GM19193 (cell line): ENCODE data around the gene FARP1.

Experiments
- POLR2A ChIP-seq: IDR thresholded peaks from 4 replicates; pipeline ENCODE4 v1.6.1; 2011; ENCODE audit not compliant: insufficient read depth, insufficient read length; ENCODE audit errors: extremely low read depth

FARP1 gene

DNA sequence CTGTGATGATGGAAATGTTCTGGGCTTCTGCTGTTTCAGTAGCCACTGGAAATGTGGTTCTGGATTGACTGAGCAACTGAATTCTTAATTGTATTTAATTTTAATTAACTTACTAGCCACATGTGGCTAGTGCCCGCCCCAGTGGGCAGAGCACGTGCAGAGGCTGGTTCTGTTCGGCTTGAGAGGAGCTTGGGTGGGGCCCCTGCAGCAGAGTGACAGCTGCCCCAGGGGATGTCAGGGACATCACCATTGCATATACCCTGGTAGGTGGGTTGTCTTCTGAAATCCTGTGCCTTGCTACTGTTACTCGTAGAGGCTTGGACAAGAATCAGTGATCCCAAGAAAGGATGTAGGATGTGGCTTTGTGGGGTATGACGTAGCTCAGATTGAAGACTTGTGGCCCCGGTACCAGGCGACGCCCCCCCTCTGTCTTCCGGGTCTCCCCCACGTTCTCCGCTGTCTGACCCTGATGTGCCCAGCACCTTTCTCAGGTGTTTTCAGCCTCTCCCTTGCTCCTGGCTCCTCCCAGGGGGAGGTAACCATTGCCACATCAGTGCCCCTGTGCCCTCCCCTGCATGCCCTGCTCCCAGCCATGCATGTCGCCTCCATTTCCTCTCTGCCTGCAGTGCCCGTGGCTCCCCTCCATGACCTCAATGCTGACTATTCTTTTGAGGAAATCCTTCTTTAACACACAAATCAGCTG is 136.7 kb downstream of the FARP1 start:
- no peak for TF ChIP-seq POLR2A

DNA sequence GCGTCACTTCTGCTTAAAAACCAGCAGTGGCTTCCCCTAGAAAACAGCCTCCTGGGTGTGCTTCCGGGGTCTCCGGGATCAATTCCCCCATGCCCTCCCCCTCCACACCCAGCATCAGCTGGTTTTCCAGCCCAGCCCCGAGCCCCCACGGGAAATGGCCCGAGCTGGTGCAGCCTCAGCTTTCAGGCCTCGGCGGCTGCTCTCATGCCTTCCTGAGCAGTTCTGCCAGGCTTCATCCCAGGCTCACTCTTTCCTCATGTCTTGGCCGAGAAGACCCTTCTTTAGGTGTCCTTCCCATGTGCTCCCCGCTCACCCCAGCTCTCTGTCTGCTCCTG is 137.2 kb downstream of the FARP1 start:
- TF ChIP-seq POLR2A: no peak

DNA sequence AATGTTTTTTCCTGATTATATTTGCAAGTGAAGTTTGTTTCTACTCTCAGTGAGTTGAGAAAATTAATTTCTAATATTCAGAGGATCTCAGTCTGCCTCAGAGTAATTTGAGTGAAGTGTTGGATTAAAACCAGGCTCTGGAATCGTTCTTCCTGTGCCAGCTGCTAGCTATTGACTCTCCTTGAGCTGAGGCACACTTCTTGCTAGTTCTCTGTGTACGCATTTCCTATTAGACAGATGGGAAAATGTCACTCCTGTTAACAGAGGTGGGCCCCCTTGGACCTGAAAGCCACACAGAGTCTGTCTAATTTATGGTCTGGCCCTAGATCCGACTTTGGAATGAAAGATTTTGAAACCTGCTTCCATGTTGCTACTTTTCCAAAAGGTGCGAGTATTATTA is 141.8 kb downstream of the FARP1 start:
- TF ChIP-seq POLR2A: no peak

DNA sequence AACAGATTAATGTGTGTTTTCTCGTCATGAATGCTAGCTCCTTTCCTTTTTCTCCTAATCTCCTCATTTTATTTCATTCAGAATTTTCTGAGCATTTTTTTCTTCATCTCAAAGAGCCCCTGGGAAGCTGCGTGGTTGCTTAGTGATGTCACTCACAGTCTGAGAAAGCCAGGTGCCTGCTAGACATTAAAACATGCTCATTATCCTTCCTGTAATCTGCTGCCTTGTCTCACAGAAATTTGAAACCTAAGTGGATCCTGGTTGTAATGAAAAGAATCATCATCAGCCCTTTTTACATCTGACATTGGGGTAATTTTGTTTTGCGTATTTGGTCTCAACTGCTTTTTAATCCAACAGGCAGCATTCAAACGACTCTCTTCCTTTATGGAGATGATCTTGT is 142.4 kb downstream of the FARP1 start:
- no peak for TF ChIP-seq POLR2A

DNA sequence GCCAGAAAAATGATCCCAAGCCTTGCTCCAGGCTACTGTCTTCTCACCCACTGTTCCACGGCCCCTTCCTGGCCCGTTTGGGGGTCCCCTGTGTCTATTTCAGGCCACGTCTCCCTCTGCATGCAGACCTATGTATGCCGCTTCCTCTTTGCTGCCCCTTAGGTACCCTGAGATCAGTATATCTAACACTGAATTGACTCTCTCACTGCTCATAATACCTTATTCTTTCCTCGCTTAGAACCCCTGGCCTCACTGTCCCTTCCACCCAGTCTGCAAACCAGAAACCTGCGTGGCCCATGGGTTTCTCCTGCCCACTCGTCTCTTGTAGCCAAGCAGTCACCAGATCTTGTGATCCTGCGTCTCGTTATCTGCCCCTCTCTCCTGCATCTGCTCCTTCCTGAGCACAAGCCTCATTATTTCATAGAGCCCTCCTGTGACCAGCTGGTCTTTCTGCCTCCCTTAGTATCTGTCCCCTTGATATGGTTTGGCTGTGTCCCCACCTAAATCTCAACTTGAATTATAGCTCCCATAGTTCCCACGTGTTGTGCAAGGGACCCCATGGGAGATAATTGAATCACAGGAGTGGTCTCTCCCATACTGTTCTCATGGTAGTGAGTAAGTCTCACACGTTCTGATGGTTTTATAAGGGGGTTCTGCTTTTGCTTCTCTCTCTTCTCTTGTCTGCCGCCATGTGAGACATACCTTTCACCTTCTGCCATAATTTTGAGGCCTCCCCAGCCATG is 143.1 kb downstream of the FARP1 start:
- no peak for TF ChIP-seq POLR2A

- TF ChIP-seq POLR2A: no peak
Measured at GRCh38 chr13:98286799-98287198, 143.9 kb downstream of the FARP1 start.

DNA sequence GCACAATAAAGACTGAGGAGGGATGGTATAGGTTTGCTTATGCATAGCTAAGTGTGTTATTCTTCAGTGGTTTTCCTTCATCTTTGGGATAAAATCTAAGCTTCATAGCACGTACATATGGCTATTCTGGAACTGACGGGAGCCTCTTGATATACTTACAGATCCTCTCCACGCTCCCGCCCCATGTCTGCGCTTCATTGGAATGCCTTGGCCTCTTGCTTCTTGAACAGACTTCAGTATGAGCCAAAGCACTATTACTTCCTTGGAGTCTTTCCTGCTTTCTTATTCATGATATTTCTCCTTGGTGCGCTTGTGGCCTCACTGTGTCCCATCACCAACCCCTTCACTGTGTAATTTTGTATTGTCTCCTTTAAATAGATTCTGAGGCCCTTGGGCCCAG is 145.3 kb downstream of the FARP1 start:
- no peak for TF ChIP-seq POLR2A

DNA sequence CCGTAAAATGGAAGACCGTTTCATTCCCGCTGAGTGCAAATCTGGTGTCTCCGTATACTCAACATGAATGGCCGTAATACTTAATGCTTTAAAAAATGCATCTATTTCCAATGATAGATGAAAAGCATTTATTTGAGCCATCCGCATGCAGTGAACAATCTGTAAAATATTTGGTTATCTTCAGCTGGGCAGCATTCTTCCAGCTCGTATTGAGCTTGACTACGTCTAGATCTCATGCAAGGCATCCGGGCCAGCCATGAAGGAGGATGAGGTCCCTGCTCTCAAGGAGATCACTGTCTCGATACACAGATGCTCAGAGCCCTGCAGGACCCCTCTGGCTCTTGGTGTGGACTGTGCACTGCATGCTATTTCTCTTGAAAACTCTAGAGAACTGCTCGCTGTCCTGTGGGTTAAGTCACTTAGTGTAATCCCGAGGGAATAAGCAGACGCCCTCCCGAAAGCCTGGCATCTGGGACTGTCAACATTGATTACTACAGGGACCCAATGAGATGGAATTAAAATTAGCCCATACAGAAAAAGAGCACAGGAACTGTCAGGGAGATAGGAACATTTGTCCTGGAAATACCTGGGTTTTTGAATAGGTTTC is 146.5 kb downstream of the FARP1 start:
- TF ChIP-seq POLR2A: no peak

- TF ChIP-seq POLR2A: no peak
Measured at GRCh38 chr13:98290261-98290660, 147.4 kb downstream of the FARP1 start.

GRCh38 chr13:98291658-98292057 is 148.8 kb downstream of the FARP1 start:
- TF ChIP-seq POLR2A: no peak

DNA sequence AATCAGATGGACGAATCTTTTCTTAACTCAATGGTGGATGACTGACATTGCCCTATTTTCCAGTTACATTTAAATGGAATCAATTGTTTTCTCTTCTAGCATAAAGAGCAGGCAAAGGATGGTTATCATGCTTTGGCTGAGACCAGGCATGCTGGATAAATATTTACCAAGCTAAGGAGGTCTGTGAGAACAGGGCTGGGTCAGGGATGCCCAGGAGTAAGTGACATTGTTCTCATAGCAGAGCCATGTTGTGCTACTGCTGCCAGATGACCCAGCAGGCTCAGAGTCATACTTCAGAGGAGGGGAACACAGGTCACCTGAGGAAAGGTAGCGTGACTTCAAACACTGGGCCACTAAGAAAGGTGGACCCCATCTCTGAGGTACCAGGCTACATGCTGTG is 150.2 kb downstream of the FARP1 start:
- no peak for TF ChIP-seq POLR2A

DNA sequence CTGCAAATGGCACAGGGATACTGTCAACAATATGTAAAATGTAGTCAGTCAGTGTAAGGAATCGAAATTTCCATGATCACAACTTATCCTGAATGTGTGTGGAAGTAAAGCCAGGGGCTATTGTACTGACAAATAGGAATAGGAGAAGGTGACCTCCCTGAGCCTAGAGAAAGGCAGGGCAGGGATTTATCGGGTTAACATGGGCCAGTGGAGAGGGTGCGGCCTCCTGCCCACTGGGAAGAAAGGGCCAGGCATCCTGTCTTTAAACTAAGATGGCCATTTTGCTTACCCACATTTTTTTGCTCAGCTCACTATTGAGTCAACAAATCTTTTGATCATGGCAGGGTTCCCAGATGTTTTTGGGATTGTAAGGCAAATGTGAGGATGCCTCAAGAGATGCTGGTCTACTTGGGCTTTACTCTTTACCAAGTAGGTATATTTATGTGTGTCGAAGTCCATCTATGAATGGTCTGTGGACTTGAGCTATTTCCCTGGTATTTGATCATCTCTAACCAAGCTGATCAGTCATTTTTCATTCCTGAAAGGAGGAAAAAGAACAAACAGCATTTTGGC is 150.8 kb downstream of the FARP1 start:
- no peak for TF ChIP-seq POLR2A

DNA sequence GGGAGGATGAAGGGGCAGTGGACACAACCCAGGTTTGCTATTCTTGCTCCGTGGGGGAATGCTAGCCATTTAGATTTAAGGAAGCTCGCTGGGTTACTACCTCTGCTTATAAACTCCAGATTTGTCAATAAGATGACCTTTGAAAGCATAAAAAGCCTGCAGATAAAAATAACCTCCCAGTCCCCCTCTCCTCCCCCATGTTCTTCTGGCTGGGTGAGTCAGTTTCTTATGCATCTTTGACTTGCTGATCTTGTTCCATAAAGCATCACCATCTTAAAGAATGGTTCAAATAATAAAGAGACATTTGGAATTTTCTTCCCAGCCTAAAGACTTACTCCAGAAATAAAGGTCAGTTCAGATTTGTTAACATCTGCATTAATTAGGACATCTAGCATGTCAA is 152.5 kb downstream of the FARP1 start:
- no peak for TF ChIP-seq POLR2A

DNA sequence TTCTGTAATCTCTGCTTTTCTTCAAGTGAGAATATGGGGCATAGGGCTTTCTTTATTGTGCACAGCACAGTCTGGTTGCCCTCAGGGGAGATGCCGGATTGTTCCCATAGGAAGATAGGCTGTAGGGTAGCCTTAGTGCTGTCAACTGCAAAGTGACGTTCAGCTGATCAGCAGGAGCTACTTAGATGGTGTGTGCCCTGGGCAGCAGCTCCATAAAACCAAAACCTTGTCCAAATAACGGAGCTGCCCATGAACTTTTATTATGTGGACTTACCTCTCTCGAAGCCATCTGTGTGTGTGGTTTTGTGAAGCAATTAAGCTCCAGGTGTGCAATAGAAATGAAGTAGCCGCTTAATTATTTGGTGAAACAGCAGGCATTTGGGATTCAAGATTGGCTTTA is 154.2 kb downstream of the FARP1 start:
- no peak for TF ChIP-seq POLR2A

DNA sequence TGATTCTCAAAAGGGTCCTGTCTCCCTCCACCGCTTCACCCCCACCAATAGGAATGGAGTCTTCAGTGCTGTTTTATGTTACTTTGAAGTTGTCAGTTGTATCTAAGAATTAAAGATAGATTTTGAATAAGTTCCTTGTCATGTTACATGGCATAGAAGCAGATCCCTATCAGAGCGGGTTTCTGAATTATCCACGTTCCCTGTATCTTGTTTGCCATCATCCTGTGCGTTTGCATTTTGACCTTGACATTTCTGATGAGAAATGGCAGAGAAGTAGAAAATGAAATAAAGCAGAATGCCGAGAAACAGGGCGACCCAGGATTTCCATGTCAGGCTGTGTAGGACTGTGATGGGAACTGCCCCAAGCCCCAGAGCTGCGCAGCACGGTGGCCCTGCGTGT is 154.9 kb downstream of the FARP1 start:
- no peak for TF ChIP-seq POLR2A

DNA sequence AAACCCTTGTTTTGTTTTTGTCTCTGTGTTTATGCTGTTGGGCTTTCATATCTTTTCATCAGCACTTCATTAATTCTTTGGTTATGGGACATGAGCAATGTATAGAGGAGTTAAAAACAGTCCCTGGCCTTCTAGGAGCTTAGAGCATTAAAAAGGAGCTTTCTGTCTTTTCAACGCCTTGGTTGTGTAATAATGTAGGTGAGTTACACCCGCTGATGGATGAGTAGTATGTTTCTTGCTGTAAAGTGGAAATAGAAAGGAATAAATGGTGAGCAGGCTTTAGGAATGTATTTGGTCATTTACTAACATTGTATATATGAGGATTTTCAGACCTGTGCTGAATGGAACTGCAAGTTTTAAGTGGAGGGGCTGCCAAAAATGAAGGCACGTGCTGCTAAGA is 155.7 kb downstream of the FARP1 start:
- TF ChIP-seq POLR2A: no peak
